Fibroblast of villous mesenchyme (primary cell): ENCODE measurements around the gene PCBD2. TPM values are rescaled to one million over a fixed set of nuclear protein-coding genes. Genes with fewer than 3 reads are reported as not detected.

Experiments
- DNase-seq: peaks from one replicate; pipeline ENCODE4 v3.0.0-alpha.2; 2010; ENCODE audit warnings: low read depth
- H3K4me3 ChIP-seq: 2 replicates; pipeline ENCODE4 v1.5.1; 2011; ENCODE audit warnings: low read depth, mild to moderate bottlenecking, low read length
- total RNA-seq: library from RNA; depleted of rRNA; stranded (reverse); fragments of >200 nt; gene quantifications from 2 replicates; pipeline ENCODE4 v1.2.3, GENCODE V29; 2012
- TF ChIP-seq, protein P1 (sequence below): IDR thresholded peaks from 2 replicates; pipeline ENCODE4 v1.5.1; 2012; ENCODE audit warnings: low read depth, mild to moderate bottlenecking, low read length; ENCODE audit not compliant: insufficient read depth

PCBD2 gene
- total RNA-seq, 1 donor, result 4.7 TPM

GRCh38 chr5:134969166-134969565 is 64.2 kb downstream of the PCBD2 start:
- DNase-seq, result no peak
- H3K4me3 ChIP-seq, result no peak overlapping the region
- TF ChIP-seq, protein P1, sequence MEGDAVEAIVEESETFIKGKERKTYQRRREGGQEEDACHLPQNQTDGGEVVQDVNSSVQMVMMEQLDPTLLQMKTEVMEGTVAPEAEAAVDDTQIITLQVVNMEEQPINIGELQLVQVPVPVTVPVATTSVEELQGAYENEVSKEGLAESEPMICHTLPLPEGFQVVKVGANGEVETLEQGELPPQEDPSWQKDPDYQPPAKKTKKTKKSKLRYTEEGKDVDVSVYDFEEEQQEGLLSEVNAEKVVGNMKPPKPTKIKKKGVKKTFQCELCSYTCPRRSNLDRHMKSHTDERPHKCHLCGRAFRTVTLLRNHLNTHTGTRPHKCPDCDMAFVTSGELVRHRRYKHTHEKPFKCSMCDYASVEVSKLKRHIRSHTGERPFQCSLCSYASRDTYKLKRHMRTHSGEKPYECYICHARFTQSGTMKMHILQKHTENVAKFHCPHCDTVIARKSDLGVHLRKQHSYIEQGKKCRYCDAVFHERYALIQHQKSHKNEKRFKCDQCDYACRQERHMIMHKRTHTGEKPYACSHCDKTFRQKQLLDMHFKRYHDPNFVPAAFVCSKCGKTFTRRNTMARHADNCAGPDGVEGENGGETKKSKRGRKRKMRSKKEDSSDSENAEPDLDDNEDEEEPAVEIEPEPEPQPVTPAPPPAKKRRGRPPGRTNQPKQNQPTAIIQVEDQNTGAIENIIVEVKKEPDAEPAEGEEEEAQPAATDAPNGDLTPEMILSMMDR, result no peak

- DNase-seq, result peak; percentile 71
- TF ChIP-seq, protein P1, result no peak
Measured at GRCh38 chr5:134975078-134975715, 70.3 kb downstream of the PCBD2 start.

DNA sequence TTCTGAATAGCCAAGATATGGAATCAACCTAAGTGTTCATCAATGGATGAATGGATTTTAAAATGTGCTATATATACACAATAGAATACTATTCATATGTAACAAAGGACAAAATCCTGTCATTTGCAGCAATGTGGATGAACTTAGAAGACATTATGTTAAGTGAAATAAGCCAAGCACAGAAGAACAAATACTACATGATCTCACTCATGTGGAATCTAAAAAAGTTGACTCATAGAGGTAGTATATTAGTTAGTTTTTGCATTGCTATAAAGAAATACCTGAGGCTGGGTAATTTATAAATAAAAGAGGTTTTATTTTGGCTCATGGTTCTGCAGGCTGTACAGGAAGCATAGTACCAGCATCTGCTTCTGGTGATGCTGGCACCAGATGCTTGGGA is 70.9 kb downstream of the PCBD2 start:
- TF ChIP-seq, protein P1, result no peak
- no peak overlapping the region for H3K4me3 ChIP-seq

More at GRCh38 chr5:134975078-134975715, 70.3 kb downstream of the PCBD2 start:
- no peak overlapping the region for H3K4me3 ChIP-seq

DNA sequence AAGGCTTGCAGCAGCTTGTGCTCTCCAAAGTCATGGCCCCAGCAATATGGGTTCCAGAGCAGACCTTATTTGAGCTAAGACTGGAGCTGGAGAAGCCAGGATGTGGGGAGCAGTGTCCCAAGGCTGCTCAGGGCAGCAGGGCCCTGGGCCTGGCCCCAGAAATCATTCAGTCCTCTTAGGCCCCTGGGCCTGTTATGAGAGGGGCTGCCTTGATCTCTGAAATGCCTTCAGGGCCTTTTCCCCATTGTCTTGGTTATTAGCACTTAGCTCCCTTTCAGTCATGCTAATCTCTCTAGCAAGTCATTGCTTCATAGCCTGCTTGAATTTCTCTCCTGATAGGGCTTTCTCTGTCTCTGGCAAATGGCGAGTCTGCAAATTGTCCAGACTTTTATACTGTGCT is 71.9 kb downstream of the PCBD2 start:
- TF ChIP-seq, protein P1, result no peak
- no peak for DNase-seq
- H3K4me3 ChIP-seq, result no peak overlapping the region

More for the DNA sequence above, 70.9 kb downstream of the PCBD2 start:
- no peak for DNase-seq

GRCh38 chr5:134979416-134979815 is 74.5 kb downstream of the PCBD2 start:
- no peak for DNase-seq
- no peak overlapping the region for H3K4me3 ChIP-seq
- TF ChIP-seq, protein P1, result no peak

GRCh38 chr5:134982230-134982629 is 77.3 kb downstream of the PCBD2 start:
- no peak overlapping the region for H3K4me3 ChIP-seq
- DNase-seq, result no peak
- TF ChIP-seq, protein P1, result no peak
